Smooth muscle cell of trachea (primary cell): Measurements from ENCODE around the gene SYVN1. TPM values are rescaled to one million over a fixed set of nuclear protein-coding genes. Genes with fewer than 3 reads are reported as not detected.

Source experiments
- total RNA-seq: library from RNA; depleted of rRNA; stranded (reverse); fragments of >200 nt; gene quantifications from 2 replicates; pipeline ENCODE4 v1.2.1, GENCODE V29; 2014

Gene SYVN1
- 19.8 and 22.7 TPM in 2 replicates for total RNA-seq

GRCh38 chr11:65134240-65134951 lies at the start of gene SYVN1:
TSS of gene SYVN1 (minus strand) at chr11:65134519. CDS start at chr11:65133601, 918 bp downstream.

GRCh38 chr11:65181569-65182257 lies 47.4 kb upstream of the SYVN1 start, which contains the start of gene CAPN1:
TSS of gene CAPN1 (plus strand) at chr11:65181928. CDS start at chr11:65182702, 774 bp downstream.

GRCh38 chr11:65170058-65170534 lies 35.8 kb upstream of the SYVN1 start, which contains the start of gene SPDYC:
TSS of gene SPDYC (plus strand) at chr11:65170233. CDS start at chr11:65171358, 1,125 bp downstream.

GRCh38 chr11:65121865-65122696 lies 12.2 kb downstream of the SYVN1 start, which contains the start of the genes FAU and MRPL49:
TSS of gene FAU (minus strand) at chr11:65122134. CDS start at chr11:65121813, 321 bp downstream.
TSS of gene MRPL49 (plus strand) at chr11:65122321. CDS start at chr11:65122347, 26 bp downstream.

GRCh38 chr11:65117206-65118096 lies 16.9 kb downstream of the SYVN1 start, which contains the start of gene ZNHIT2:
TSS of gene ZNHIT2 (minus strand) at chr11:65117701. CDS start at chr11:65117653, 48 bp downstream.

GRCh38 chr11:65111744-65112545 lies 22.4 kb downstream of the SYVN1 start, which contains the start of gene TM7SF2:
TSS of gene TM7SF2 (plus strand) at chr11:65111872. CDS start at chr11:65112016, 144 bp downstream.

GRCh38 chr11:65095974-65096806 lies 38.1 kb downstream of the SYVN1 start, which contains the start of gene VPS51:
TSS of gene VPS51 (plus strand) at chr11:65096214. CDS start at chr11:65096251, 37 bp downstream.

GRCh38 chr11:65083834-65084597 lies 50.3 kb downstream of the SYVN1 start, which contains the start of the genes CDCA5 and ZFPL1:
TSS of gene CDCA5 (minus strand) at chr11:65084040. CDS start at chr11:65083978, 62 bp downstream.
TSS of gene ZFPL1 (plus strand) at chr11:65084222. CDS start at chr11:65084699, 477 bp downstream.

Other genes with a start within 250 kb of the SYVN1 start
- 19.6 and 20.5 TPM in 2 replicates for gene ATG2A, start 217.3 kb downstream of the SYVN1 start, total RNA-seq
- 9.2 and 17.0 TPM in 2 replicates for gene PPP2R5B, start 209.8 kb downstream of the SYVN1 start, total RNA-seq
- not detected in 2 replicates for gene GPHA2, start 198.6 kb downstream of the SYVN1 start, total RNA-seq
- gene MAJIN, start 162.4 kb downstream of the SYVN1 start, total RNA-seq: not detected in 2 replicates
- 1.0 and 2.5 TPM in 2 replicates for gene BATF2, start 137.5 kb downstream of the SYVN1 start, total RNA-seq
- gene ARL2, start 120.4 kb downstream of the SYVN1 start, total RNA-seq: 108 and 119 TPM in 2 replicates
- 12.9 and 23.5 TPM in 2 replicates for gene SNX15, start 107.1 kb downstream of the SYVN1 start, total RNA-seq
- 9.2 and 14.4 TPM in 2 replicates for gene SAC3D1, start 93.3 kb downstream of the SYVN1 start, total RNA-seq
- gene NAALADL1, start 76.0 kb downstream of the SYVN1 start, total RNA-seq: 38.2 and 46.3 TPM in 2 replicates
- gene CDCA5, start 50.5 kb downstream of the SYVN1 start, total RNA-seq: 1.2 and 9.7 TPM in 2 replicates
- gene ZFPL1, start 50.3 kb downstream of the SYVN1 start, total RNA-seq: 38.5 and 47.6 TPM in 2 replicates
- 170 and 228 TPM in 2 replicates for gene VPS51, start 38.3 kb downstream of the SYVN1 start, total RNA-seq
- gene TM7SF2, start 22.6 kb downstream of the SYVN1 start, total RNA-seq: 16.4 and 23.3 TPM in 2 replicates
- 9.2 and 15.9 TPM in 2 replicates for gene ZNHIT2, start 16.8 kb downstream of the SYVN1 start, total RNA-seq
- 159 and 247 TPM in 2 replicates for gene FAU, start 12.4 kb downstream of the SYVN1 start, total RNA-seq
- gene MRPL49, start 12.2 kb downstream of the SYVN1 start, total RNA-seq: 50.4 and 55.6 TPM in 2 replicates
- gene SPDYC, start 35.7 kb upstream of the SYVN1 start, total RNA-seq: not detected in 2 replicates
- 175 and 262 TPM in 2 replicates for gene CAPN1, start 47.4 kb upstream of the SYVN1 start, total RNA-seq
- gene POLA2, start 127.4 kb upstream of the SYVN1 start, total RNA-seq: 2.3 and 9.6 TPM in 2 replicates
- 33.2 and 47.8 TPM in 2 replicates for gene CDC42EP2, start 180.3 kb upstream of the SYVN1 start, total RNA-seq
- gene DPF2, start 199.3 kb upstream of the SYVN1 start, total RNA-seq: 49.3 and 51.1 TPM in 2 replicates
- gene TIGD3, start 220.2 kb upstream of the SYVN1 start, total RNA-seq: under 0.01 TPM in 1 of 2 replicates, not detected in the other
- gene SLC25A45, start 248.1 kb upstream of the SYVN1 start, total RNA-seq: 2.0 and 3.1 TPM in 2 replicates